Right lobe of liver (tissue), 6 donors: Measurements from ENCODE around the gene EPB41L1. TPM values are rescaled to one million over a fixed set of nuclear protein-coding genes. Genes with fewer than 3 reads are reported as not detected.

Experiments
- ATAC-seq, 4 donors: fragments of 200-7000 bp; cut with Tn5 transposase; one replicate each; pipeline ENCODE4 v1.9.1; 2020; ENCODE audit warnings: mild to moderate bottlenecking in 4 of 4, moderate library complexity in 4 of 4
- DNase-seq, 3 donors: peaks; one replicate each; pipeline ENCODE4 v3.0.0-alpha.2; 2020
- H3K27ac ChIP-seq, 3 donors: fragments of 200-600 bp; one replicate each; pipeline ENCODE4 v1.8.0; 2022
- H3K27me3 ChIP-seq, 2 donors: fragments of 200-600 bp; one replicate each; pipeline ENCODE4 v1.8.0; 2022
- H3K36me3 ChIP-seq, 4 donors: fragments of 200-600 bp; sonication (generic) in 1 of 4; one replicate each; pipeline versions ENCODE4 v1.5.1 to v1.8.0; 2017 to 2022; ENCODE audit warnings: control low read depth in 1 of 4
- H3K4me1 ChIP-seq, 4 donors: fragments of 200-600 bp; sonication (generic) in 1 of 4; one replicate each; pipeline versions ENCODE4 v1.5.1 to v1.8.0; 2017 to 2022; ENCODE audit warnings: control low read depth in 1 of 4
- H3K4me3 ChIP-seq, 3 donors: fragments of 200-600 bp; one replicate each; pipeline ENCODE4 v1.8.0; 2022
- H3K9me3 ChIP-seq, 4 donors: fragments of 200-600 bp; sonication (generic) in 1 of 4; one replicate each; pipeline versions ENCODE4 v1.5.1 to v1.8.0; 2017 to 2022; ENCODE audit warnings: control low read depth in 1 of 4
- POLR2A ChIP-seq: fragments of 450-650 bp; IDR thresholded peaks from one replicate; pipeline ENCODE4 v1.6.1; 2017; ENCODE audit warnings: antibody characterized with exemption, mild to moderate bottlenecking
- WGBS: methylation state at CpG from one replicate; pipeline ENCODE4 v1.1.6; 2018; ENCODE audit warnings: low coverage, low lambda C conversion rate; ENCODE audit not compliant: insufficient coverage; ENCODE audit errors: missing lambda C conversion rate; 5-methylcytosine and 5-hydroxymethylcytosine counted together
- intact Hi-C, 2 donors: fragments of 100-400 bp; cut with DNase I; formaldehyde crosslinking; loops; one replicate each; pipeline versions ENCODE4 v1.11.2 to v1.14.1; 2022
- total RNA-seq, 6 experiments: library from RNA; depleted of rRNA in 2 of 6; stranded (reverse); fragments of >200 nt in 2 of 6; fragmentation: NEBNext Ultra II Directional in 3 of 6; extraction: Animal tissue kit (Norgen Biotek cat#: 25700) in 3 of 6; gene quantifications; one replicate each; pipeline versions ENCODE4 v1.1.0 to v1.2.4, GENCODE V29; 2016 to 2023
- TF ChIP-seq, protein P1 (sequence below), 4 donors: fragments of 200-600 bp in 3 of 4; fragments of 450-650 bp in 1 of 4; IDR thresholded peaks; one replicate each; pipeline versions ENCODE4 v1.5.1 to v1.8.0; 2016 to 2022; ENCODE audit warnings: antibody characterized with exemption in 4 of 4, mild to moderate bottlenecking in 2 of 4
- donor health status: DM: no; HTN: yes; CAD: no.
- donor health status: DM: no; HTN: no; CAD: no.
- donor health status: DM: no; HTN: no; CAD: no.
- donor health status: DM: no; HTN: yes; CAD: no.
- donor health status: DM: no; HTN: yes; CAD: no.

The EPB41L1 gene
- total RNA-seq, 6 experiments from 2014 or later: 3.1 to 13.2 (median 5.3) TPM

GRCh38 chr20:36175016-36175415 lies 20.5 kb downstream of the EPB41L1 start:
- H3K4me1 ChIP-seq: no peaks in the 10 kb centered on the region
- 99% methylated on average over 5 of the region's 5 CpGs for whole genome bisulfite sequencing
- no peak for DNase-seq
- H3K27ac ChIP-seq: no peak overlapping the region
- H3K27me3 ChIP-seq: no peaks in the 10 kb centered on the region
- H3K4me3 ChIP-seq: no peak overlapping the region
- H3K9me3 ChIP-seq: no peaks in the 10 kb centered on the region
- H3K36me3 ChIP-seq: no peaks in the 10 kb centered on the region
- ATAC-seq: no peak
- TF ChIP-seq, protein P1, sequence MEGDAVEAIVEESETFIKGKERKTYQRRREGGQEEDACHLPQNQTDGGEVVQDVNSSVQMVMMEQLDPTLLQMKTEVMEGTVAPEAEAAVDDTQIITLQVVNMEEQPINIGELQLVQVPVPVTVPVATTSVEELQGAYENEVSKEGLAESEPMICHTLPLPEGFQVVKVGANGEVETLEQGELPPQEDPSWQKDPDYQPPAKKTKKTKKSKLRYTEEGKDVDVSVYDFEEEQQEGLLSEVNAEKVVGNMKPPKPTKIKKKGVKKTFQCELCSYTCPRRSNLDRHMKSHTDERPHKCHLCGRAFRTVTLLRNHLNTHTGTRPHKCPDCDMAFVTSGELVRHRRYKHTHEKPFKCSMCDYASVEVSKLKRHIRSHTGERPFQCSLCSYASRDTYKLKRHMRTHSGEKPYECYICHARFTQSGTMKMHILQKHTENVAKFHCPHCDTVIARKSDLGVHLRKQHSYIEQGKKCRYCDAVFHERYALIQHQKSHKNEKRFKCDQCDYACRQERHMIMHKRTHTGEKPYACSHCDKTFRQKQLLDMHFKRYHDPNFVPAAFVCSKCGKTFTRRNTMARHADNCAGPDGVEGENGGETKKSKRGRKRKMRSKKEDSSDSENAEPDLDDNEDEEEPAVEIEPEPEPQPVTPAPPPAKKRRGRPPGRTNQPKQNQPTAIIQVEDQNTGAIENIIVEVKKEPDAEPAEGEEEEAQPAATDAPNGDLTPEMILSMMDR (IDR thresholded peaks at IDR 0.05): no peak
- no peak for TF ChIP-seq POLR2A
- intact Hi-C loops: no loop called here

- no peak for ATAC-seq
- 80% methylated on average over 2 of the region's 10 CpGs for WGBS
- Histone ChIP-seq H3K27ac (no peak overlapping the region), H3K36me3 (no peaks in the 10 kb centered on the region), H3K9me3 (no peaks in the 10 kb centered on the region), H3K4me1 (no peaks in the 10 kb centered on the region), H3K4me3 (no peak overlapping the region), H3K27me3 (no peaks in the 10 kb centered on the region)
- DNase-seq: no peak
- TF ChIP-seq, protein P1 (IDR thresholded peaks at IDR 0.05): no peak
- no peak for TF ChIP-seq POLR2A
- intact Hi-C loops: no loop called here
These were observed 21.0 kb downstream of the EPB41L1 start for GRCh38 chr20:36175475-36175995.

DNA sequence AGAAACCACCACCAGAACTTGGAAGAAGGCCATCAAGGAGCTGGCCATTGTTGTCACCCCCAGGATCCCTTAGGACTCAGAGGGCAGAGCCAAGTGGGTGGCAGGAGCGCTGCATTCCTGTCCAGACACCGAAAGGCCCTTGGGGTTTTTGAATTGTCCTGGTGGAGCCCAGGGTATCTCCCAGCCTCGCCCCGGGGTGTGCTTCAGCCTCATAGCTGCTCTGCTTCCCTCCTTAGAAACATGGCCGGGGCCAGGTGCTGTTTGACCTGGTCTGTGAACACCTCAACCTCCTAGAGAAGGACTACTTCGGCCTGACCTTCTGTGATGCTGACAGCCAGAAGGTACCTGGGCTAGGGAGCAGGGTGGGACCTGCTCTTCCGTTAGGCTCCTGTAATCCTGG lies 23.2 kb downstream of the EPB41L1 start:
- ATAC-seq: no peak
- intact Hi-C loops: no loop called here
- Histone ChIP-seq H3K9me3 (no peaks in the 10 kb centered on the region), H3K27me3 (no peaks in the 10 kb centered on the region), H3K27ac (no peak overlapping the region), H3K4me1 (peaks cover 0 to 1% (median 0%) of the 10 kb centered on the region in 4 donors), H3K4me3 (no peak overlapping the region), H3K36me3 (no peaks in the 10 kb centered on the region)
- no peak for DNase-seq
- TF ChIP-seq POLR2A: no peak
- TF ChIP-seq, protein P1 (IDR thresholded peaks at IDR 0.05): no peak
- no CpG with 5 or more reads among the region's 7 CpGs for WGBS

- no peaks in the 10 kb centered on the region for H3K27me3 ChIP-seq
- no peaks in the 10 kb centered on the region for H3K9me3 ChIP-seq
- H3K4me1 ChIP-seq: peaks cover 0 to 12% (median 0%) of the 10 kb centered on the region in 4 donors
- intact Hi-C loops: no loop called here
- DNase-seq (no peak), ATAC-seq (no peak)
- WGBS: 90% methylated on average over 5 of the region's 9 CpGs
- H3K4me3 ChIP-seq: no peak overlapping the region
- H3K36me3 ChIP-seq: no peaks in the 10 kb centered on the region
- H3K27ac ChIP-seq: no peak overlapping the region
- no peak for TF ChIP-seq POLR2A
- TF ChIP-seq, protein P1 (IDR thresholded peaks at IDR 0.05): no peak
These were observed 24.8 kb downstream of the EPB41L1 start for GRCh38 chr20:36179170-36179945.
